Endothelial cell of umbilical vein (primary cell): ENCODE results near the gene ZNF248. TPM values are rescaled to one million over a fixed set of nuclear protein-coding genes. Genes with fewer than 3 reads are reported as not detected.

Experiments used
- BruUV-seq: library from RNA; stranded (reverse); fragments of 400-500 nt; replicated peaks from 2 replicates; lab custom pipeline; 2021; lab: Mats Ljungman, UMichigan
- CTCF ChIA-PET: fragments of 300-600, 350-600 bp; sonication (Branson Sonifier 250); formaldehyde crosslinking; loops from one replicate; lab custom pipeline; 2021; ENCODE audit warnings: antibody characterized with exemption, inconsistent platforms; lab: Charles Lee
- POLR2A ChIA-PET: fragments of 300-600, 350-600 bp; sonication (Branson Sonifier 250); formaldehyde crosslinking; loops from one replicate; lab custom pipeline; 2021; ENCODE audit warnings: antibody characterized with exemption, inconsistent platforms; lab: Charles Lee
- DNase-seq: peaks from one replicate; pipeline ENCODE4 v3.0.0-alpha.2; 2011; ENCODE audit warnings: low read depth, low spot score
- FAIRE-seq: peaks from 2 replicates; lab custom pipeline; 2011; peaks lifted over from hg19 to GRCh38; lab: Jason Lieb, UNC
- H2AFZ ChIP-seq: 2 replicates; pipeline ENCODE4 v1.6.0; 2012; ENCODE audit warnings: low read depth, low read length, control low read depth, inconsistent platforms
- H3K27ac ChIP-seq: 2 replicates; pipeline ENCODE4 v1.5.1; 2011; ENCODE audit warnings: low read depth, mild to moderate bottlenecking, control low read depth, low read length, moderate library complexity; ENCODE audit not compliant: insufficient read depth
- H3K27me3 ChIP-seq, 2 experiments: 2 replicates each; pipeline versions ENCODE4 v1.6.0 to v1.6.1; 2011; ENCODE audit warnings: low read length in 2 of 2, mixed read lengths in 1 of 2; ENCODE audit not compliant: control insufficient read depth in 2 of 2, insufficient read depth in 2 of 2
- H3K36me3 ChIP-seq, 2 experiments: 2 replicates in 1 of 2; 3 replicates in 1 of 2; pipeline ENCODE4 v1.5.1; 2011; ENCODE audit warnings: low read length in 2 of 2, mild to moderate bottlenecking in 1 of 2, moderate library complexity in 1 of 2; ENCODE audit not compliant: control insufficient read depth in 2 of 2, insufficient read depth in 2 of 2; ENCODE audit errors: extremely low read depth in 1 of 2
- H3K4me1 ChIP-seq: 3 replicates; pipeline ENCODE4 v1.5.1; 2011; ENCODE audit warnings: mild to moderate bottlenecking, low read length; ENCODE audit not compliant: control insufficient read depth, insufficient read depth; ENCODE audit errors: extremely low read depth
- H3K4me2 ChIP-seq: 2 replicates; pipeline ENCODE4 v1.6.1; 2011; ENCODE audit warnings: low read length, control low read depth, mixed read lengths; ENCODE audit not compliant: insufficient read depth
- H3K4me3 ChIP-seq, 3 experiments: fragments of 200-600 bp in 1 of 3; sonication (generic), shearing (Covaris generic) in 1 of 3; replicated peaks in 1 of 3; 2 replicates each; pipeline ENCODE4 v1.5.1; 2011 to 2016; ENCODE audit warnings: control low read depth in 3 of 3, low read length in 3 of 3, mild to moderate bottlenecking in 2 of 3, inconsistent platforms in 1 of 3, low read depth in 1 of 3, moderate library complexity in 1 of 3; ENCODE audit not compliant: insufficient read depth in 1 of 3
- H3K79me2 ChIP-seq: 2 replicates; pipeline ENCODE4 v1.6.0; 2012; ENCODE audit warnings: low read length, inconsistent platforms; ENCODE audit not compliant: control insufficient read depth, insufficient read depth
- H3K9ac ChIP-seq: replicated peaks from 2 replicates; pipeline ENCODE3; 2011; ENCODE audit warnings: low read length, control low read depth; ENCODE audit not compliant: insufficient read depth; ENCODE audit errors: extremely low read depth
- H3K9me1 ChIP-seq: replicated peaks from 3 replicates; pipeline ENCODE4 v1.6.0; 2011; ENCODE audit warnings: mild to moderate bottlenecking, low read length; ENCODE audit not compliant: control insufficient read depth, insufficient read depth; ENCODE audit errors: extremely low read depth
- H3K9me3 ChIP-seq: replicated peaks from 2 replicates; pipeline ENCODE4 v1.5.1; 2012; ENCODE audit warnings: low read length, inconsistent platforms; ENCODE audit not compliant: control insufficient read depth, insufficient read depth
- H4K20me1 ChIP-seq: replicated peaks from 2 replicates; pipeline ENCODE3; 2011; ENCODE audit warnings: mild to moderate bottlenecking, low read length; ENCODE audit not compliant: control insufficient read depth, insufficient read depth; ENCODE audit errors: extremely low read depth
- CTCF ChIP-seq, 2 donors: IDR thresholded peaks; 1 replicate in 1 of 2; 2 replicates in 1 of 2; pipeline ENCODE4 v1.5.1; 2011; ENCODE audit warnings: low read length in 2 of 2, mild to moderate bottlenecking in 2 of 2, moderate library complexity in 2 of 2, control low read depth in 1 of 2, inconsistent platforms in 1 of 2, low read depth in 1 of 2; ENCODE audit not compliant: insufficient read depth in 1 of 2; ENCODE audit errors: extremely low read depth in 1 of 2
- EZH2 ChIP-seq: IDR thresholded peaks from 2 replicates; pipeline ENCODE4 v1.6.1; 2012; ENCODE audit warnings: borderline replicate concordance, low read depth, mild to moderate bottlenecking, moderate library complexity, low read length, inconsistent platforms; ENCODE audit not compliant: severe bottlenecking
- FOS ChIP-seq: IDR thresholded peaks from 2 replicates; pipeline ENCODE4 v1.6.1; 2011; ENCODE audit warnings: mild to moderate bottlenecking, low read length, moderate library complexity, borderline replicate concordance; ENCODE audit not compliant: insufficient read depth
- GATA2 ChIP-seq: IDR thresholded peaks from 2 replicates; pipeline ENCODE4 v1.7.0; 2011; ENCODE audit warnings: low read depth, mild to moderate bottlenecking, moderate library complexity, mixed read lengths, low read length; ENCODE audit not compliant: insufficient read length, insufficient read depth
- JUN ChIP-seq: IDR thresholded peaks from 2 replicates; pipeline ENCODE4 v1.6.1; 2011; ENCODE audit warnings: borderline replicate concordance, low read depth; ENCODE audit not compliant: insufficient read length, insufficient read depth
- MAX ChIP-seq: IDR thresholded peaks from 2 replicates; pipeline ENCODE4 v1.6.1; 2011; ENCODE audit not compliant: insufficient read depth, insufficient read length
- MYC ChIP-seq: IDR thresholded peaks from one replicate; pipeline ENCODE4 v1.6.1; 2011; ENCODE audit warnings: mild to moderate bottlenecking, low read depth, low read length
- POLR2A ChIP-seq: IDR thresholded peaks from 2 replicates; pipeline ENCODE4 v1.6.1; 2012; ENCODE audit warnings: low read depth, mild to moderate bottlenecking, control low read depth, low read length
- POLR2AphosphoS5 ChIP-seq: IDR thresholded peaks from 2 replicates; pipeline ENCODE4 v1.6.1; 2012; ENCODE audit warnings: low read depth, mild to moderate bottlenecking, control low read depth, low read length, moderate library complexity; ENCODE audit not compliant: insufficient read depth
- dilution Hi-C: fragments of 300-500 bp; cut with MboI; formaldehyde crosslinking; loops from one replicate; pipeline ENCODE4 v1.15.0; 2019; ENCODE audit warnings: low sequenced_read_pairs; ENCODE audit not compliant: extremely low pct_ligation_motif_present
- intact Hi-C: fragments of 100-400 bp; cut with micrococcal nuclease; formaldehyde crosslinking; loops from one replicate; pipeline ENCODE4 v1.10.0; 2022
- polyA plus RNA-seq, 4 experiments: library from polyadenylated mRNA; depleted of rRNA in 3 of 4; stranded (reverse) in 3 of 4; unstranded in 1 of 4; fragments of >200 nt; gene quantifications; 2 replicates each; pipeline versions ENCODE4 v1.2.1 to v1.2.3, GENCODE V29; 2011 to 2012; ENCODE audit warnings: missing spikeins in 1 of 4
- total RNA-seq: library from RNA; stranded (reverse); gene quantifications from 2 replicates; pipeline ENCODE4 v1.2.3, GENCODE V29; 2021

The ZNF248 gene
- total and polyA plus RNA-seq, 2 donors (not counting 3 experiments of a cell fraction or from before 2014, with no cell fraction given), result 4.3 to 6.5 TPM

- no TSS peak for BruUV-seq
- no peak overlapping the region for H3K4me2 ChIP-seq
- dilution Hi-C loops (no loop called here), intact Hi-C loops (no loop called here)
- no peak overlapping the region for H3K27ac ChIP-seq
- no peaks in the 10 kb centered on the region for H3K36me3 ChIP-seq
- H3K9me1 ChIP-seq, result no peaks in the 10 kb centered on the region
- TF ChIP-seq MYC, result no peak
- no peak for TF ChIP-seq GATA2
- TF ChIP-seq MAX, result no peak
- no peak for TF ChIP-seq FOS
- no peak for TF ChIP-seq CTCF (IDR thresholded peaks at IDR 0.05; ENCODE audit: extremely low read depth in 1 of 2, insufficient read depth in 1 of 2, low read depth in 1 of 2, low read length in 2 of 2)
- TF ChIP-seq JUN, result no peak
- no peak for TF ChIP-seq POLR2A
- TF ChIP-seq EZH2, result no peak
- TF ChIP-seq POLR2AphosphoS5, result no peak
- H3K9me3 ChIP-seq, result peaks cover 2% of the 10 kb centered on the region
- no peak overlapping the region for H3K9ac ChIP-seq
- no peak overlapping the region for H3K4me3 ChIP-seq
- H3K79me2 ChIP-seq, result no peaks in the 10 kb centered on the region
- no peaks in the 10 kb centered on the region for H4K20me1 ChIP-seq
- CTCF ChIA-PET, result no interaction called here
- H3K4me1 ChIP-seq, result no peaks in the 10 kb centered on the region
- POLR2A ChIA-PET, result no interaction called here
- FAIRE-seq, result no peak
- no peak overlapping the region for H2AFZ ChIP-seq
- H3K27me3 ChIP-seq, result no peaks in the 10 kb centered on the region
- no peak for DNase-seq
These were observed 36.2 kb downstream of the ZNF248 start for GRCh38 chr10:37821237-37821636.
